Stimulated activated memory B cell treated with anti-CD40 and anti-IgM and Interleukin-4, amounts not matched to agents 10 μg/mL and 1 μg/mL and 100 μg/mL, for 72 hours (primary cell): ENCODE data around the gene NLGN4Y.

Source experiments
- ATAC-seq: fragments of 150-1000 bp; cut with Tn5 transposase; 2 replicates; pipeline ENCODE4 v1.10.0; 2021
- H3K27ac Mint-ChIP-seq: one replicate; pipeline ENCODE4 v1.8.0; 2022; ENCODE audit warnings: mild to moderate bottlenecking, mixed read lengths
- H3K27me3 Mint-ChIP-seq: one replicate; pipeline ENCODE4 v1.8.0; 2022; ENCODE audit warnings: mixed read lengths
- H3K36me3 Mint-ChIP-seq: one replicate; pipeline ENCODE4 v1.8.0; 2022; ENCODE audit warnings: mixed read lengths
- H3K4me1 Mint-ChIP-seq: one replicate; pipeline ENCODE4 v1.8.0; 2022; ENCODE audit warnings: mixed read lengths
- H3K4me3 Mint-ChIP-seq: one replicate; pipeline ENCODE4 v1.8.0; 2022; ENCODE audit warnings: mild to moderate bottlenecking, moderate library complexity, mixed read lengths
- H3K9me3 Mint-ChIP-seq: one replicate; pipeline ENCODE4 v1.8.0; 2022; ENCODE audit warnings: mixed read lengths

NLGN4Y gene

GRCh38 chrY:14778208-14778607, 253.9 kb downstream of the NLGN4Y start:
- Mint-ChIP-seq H3K27me3 (no peaks in the 10 kb centered on the region), H3K36me3 (no peaks in the 10 kb centered on the region), H3K4me1 (no peaks in the 10 kb centered on the region), H3K4me3 (no peak overlapping the region), H3K27ac (no peak overlapping the region), H3K9me3 (peaks cover 9% of the 10 kb centered on the region)
- ATAC-seq: no peak

DNA sequence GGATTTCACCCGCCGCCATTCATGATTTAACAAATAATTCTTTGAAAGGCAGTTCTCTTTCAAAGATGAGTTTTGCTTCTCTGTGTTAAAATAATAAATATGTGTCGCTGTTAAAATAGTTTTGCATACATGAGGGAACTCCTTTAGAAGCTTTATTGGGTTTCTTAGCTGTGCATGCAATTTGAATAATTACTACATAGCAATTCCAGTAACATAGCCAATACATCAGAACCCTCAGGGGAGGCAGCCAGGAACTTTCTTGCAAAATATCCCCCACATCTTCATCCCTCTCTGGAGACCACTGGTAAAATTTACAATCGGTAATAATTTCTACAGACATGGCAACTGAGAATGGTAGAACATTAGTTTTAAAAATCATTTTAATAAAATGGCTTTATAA, 268.8 kb downstream of the NLGN4Y start:
- H3K27me3 Mint-ChIP-seq: no peaks in the 10 kb centered on the region
- no peaks in the 10 kb centered on the region for H3K4me1 Mint-ChIP-seq
- H3K4me3 Mint-ChIP-seq: no peak overlapping the region
- H3K9me3 Mint-ChIP-seq: no peaks in the 10 kb centered on the region
- no peaks in the 10 kb centered on the region for H3K36me3 Mint-ChIP-seq
- ATAC-seq: no peak
- H3K27ac Mint-ChIP-seq: no peak overlapping the region

DNA sequence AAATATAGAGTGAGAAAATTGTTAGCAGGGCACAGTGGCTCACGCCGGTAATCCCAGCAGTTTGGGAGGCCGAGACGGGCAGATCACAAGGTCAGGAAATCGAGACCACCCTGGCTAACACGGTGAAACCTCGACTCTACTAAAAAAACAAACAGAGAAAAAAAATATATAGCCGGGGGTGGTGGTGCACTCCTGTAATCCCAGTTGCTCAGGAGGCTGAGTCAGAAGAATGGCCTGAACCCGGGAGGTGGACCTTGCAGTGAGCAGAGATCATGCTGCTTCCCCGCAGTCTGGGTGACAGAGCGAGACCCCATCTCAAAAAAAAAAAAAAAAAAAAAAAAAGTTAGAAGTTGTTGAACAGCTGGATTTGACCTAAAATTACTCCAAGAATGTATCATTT, 269.3 kb downstream of the NLGN4Y start:
- Mint-ChIP-seq H3K4me3 (no peak overlapping the region), H3K4me1 (no peaks in the 10 kb centered on the region), H3K9me3 (no peaks in the 10 kb centered on the region), H3K27ac (no peak overlapping the region), H3K27me3 (no peaks in the 10 kb centered on the region), H3K36me3 (no peaks in the 10 kb centered on the region)
- ATAC-seq: no peak

GRCh38 chrY:14798010-14798409, 273.7 kb downstream of the NLGN4Y start:
- no peak overlapping the region for H3K27ac Mint-ChIP-seq
- H3K4me3 Mint-ChIP-seq: no peak overlapping the region
- ATAC-seq: no peak

DNA sequence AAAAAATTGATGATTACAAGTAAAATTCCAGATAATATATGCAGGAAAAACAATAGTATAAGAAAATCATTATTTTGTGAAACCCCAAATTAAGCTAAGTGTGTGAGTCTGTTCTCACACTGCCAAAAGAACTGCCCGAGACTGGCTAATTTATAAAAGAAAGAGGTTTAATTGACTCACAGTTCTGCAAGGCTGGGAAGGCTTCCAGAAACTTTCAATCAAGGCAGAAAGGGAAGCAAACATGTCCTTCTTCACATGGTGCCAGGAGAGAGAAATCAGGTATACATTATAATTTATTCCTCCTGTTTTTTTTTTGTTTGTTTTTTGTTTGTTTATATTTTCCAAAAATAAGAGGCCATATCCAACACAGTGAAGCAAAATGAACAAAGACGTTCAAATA, 276.8 kb downstream of the NLGN4Y start:
- Mint-ChIP-seq H3K27me3 (no peaks in the 10 kb centered on the region), H3K27ac (no peak overlapping the region), H3K4me3 (no peak overlapping the region), H3K9me3 (no peaks in the 10 kb centered on the region), H3K4me1 (peaks cover 6% of the 10 kb centered on the region), H3K36me3 (no peaks in the 10 kb centered on the region)
- no peak for ATAC-seq

More at GRCh38 chrY:14798010-14798409, 273.7 kb downstream of the NLGN4Y start:
- no peaks in the 10 kb centered on the region for H3K9me3 Mint-ChIP-seq
- H3K4me1 Mint-ChIP-seq: peaks cover 6% of the 10 kb centered on the region
- H3K36me3 Mint-ChIP-seq: no peaks in the 10 kb centered on the region
- no peaks in the 10 kb centered on the region for H3K27me3 Mint-ChIP-seq

DNA sequence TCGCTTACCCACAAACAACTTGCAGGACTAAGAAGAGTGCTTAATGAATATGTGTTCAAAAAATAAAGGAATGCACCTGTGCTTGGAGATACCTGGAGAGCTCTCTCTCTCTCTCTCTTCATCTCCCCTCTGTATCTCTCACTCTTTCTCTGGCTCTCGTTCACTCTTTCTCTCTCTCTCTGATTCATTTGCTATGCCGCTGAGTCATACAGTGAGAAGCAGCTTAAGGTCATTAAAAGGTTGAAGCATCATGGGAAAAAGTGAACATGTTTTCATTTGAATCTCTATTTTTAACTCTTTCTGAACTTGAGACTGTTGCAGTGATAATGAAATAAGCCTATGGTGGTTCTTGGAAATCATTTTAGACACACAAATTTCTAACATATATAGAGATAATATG, 277.8 kb downstream of the NLGN4Y start:
- no peaks in the 10 kb centered on the region for H3K27me3 Mint-ChIP-seq
- no peak overlapping the region for H3K27ac Mint-ChIP-seq
- H3K4me1 Mint-ChIP-seq: peaks cover 6% of the 10 kb centered on the region
- H3K36me3 Mint-ChIP-seq: no peaks in the 10 kb centered on the region
- ATAC-seq: no peak
- no peak overlapping the region for H3K4me3 Mint-ChIP-seq
- no peaks in the 10 kb centered on the region for H3K9me3 Mint-ChIP-seq

- no peaks in the 10 kb centered on the region for H3K27me3 Mint-ChIP-seq
- no peaks in the 10 kb centered on the region for H3K36me3 Mint-ChIP-seq
- H3K9me3 Mint-ChIP-seq: no peaks in the 10 kb centered on the region
- no peak overlapping the region for H3K4me3 Mint-ChIP-seq
- ATAC-seq: no peak
- H3K27ac Mint-ChIP-seq: no peak overlapping the region
- H3K4me1 Mint-ChIP-seq: peaks cover 6% of the 10 kb centered on the region
Measured at GRCh38 chrY:14804041-14804440, 279.7 kb downstream of the NLGN4Y start.

DNA sequence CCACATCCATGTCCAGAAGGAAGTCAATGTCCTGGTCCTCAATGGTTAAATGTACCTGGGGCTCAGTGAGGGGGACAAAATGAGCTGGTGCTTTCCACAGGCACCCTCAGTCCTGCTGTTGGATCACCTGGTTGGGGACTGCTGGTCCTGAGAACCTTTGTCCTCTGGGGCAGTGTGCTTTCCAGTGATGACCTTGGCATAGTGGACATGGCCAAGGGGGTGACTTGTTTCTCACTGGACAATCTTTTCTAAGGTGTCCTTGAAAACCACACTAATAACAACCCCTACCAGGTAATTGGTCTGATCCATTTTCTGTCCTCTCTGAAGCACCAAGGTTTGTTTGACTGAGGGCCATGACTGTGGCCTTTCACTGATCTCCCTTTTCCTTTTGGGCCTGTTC, 294.1 kb downstream of the NLGN4Y start:
- H3K9me3 Mint-ChIP-seq: no peaks in the 10 kb centered on the region
- no peaks in the 10 kb centered on the region for H3K4me1 Mint-ChIP-seq
- H3K4me3 Mint-ChIP-seq: no peak overlapping the region
- H3K27ac Mint-ChIP-seq: no peak overlapping the region
- no peak for ATAC-seq
- no peaks in the 10 kb centered on the region for H3K27me3 Mint-ChIP-seq
- no peaks in the 10 kb centered on the region for H3K36me3 Mint-ChIP-seq

GRCh38 chrY:14822201-14822600, 297.9 kb downstream of the NLGN4Y start:
- Mint-ChIP-seq H3K9me3 (no peaks in the 10 kb centered on the region), H3K27me3 (no peaks in the 10 kb centered on the region), H3K27ac (no peak overlapping the region), H3K4me3 (no peak overlapping the region), H3K36me3 (no peaks in the 10 kb centered on the region), H3K4me1 (peaks cover 9% of the 10 kb centered on the region)
- ATAC-seq: no peak

DNA sequence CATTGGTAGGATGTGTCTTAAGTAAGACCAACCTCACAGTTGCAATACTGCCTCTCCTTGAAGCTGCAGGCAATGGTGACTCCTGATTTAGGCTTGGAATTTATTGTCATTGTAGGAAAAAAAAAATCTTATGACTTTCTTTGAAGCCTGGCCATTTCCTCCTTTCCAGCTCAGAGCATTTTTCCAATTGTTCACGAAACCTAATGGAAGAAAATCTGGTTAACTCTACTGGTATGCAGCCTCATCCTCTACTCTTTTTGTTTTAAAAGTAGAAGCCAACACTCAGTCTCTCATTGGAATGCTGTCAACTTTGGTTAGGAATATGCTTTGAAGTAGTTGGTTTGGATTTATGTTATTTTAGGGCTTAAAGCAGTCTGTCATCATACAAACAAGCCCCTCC, 298.6 kb downstream of the NLGN4Y start:
- no peaks in the 10 kb centered on the region for H3K9me3 Mint-ChIP-seq
- no peaks in the 10 kb centered on the region for H3K27me3 Mint-ChIP-seq
- H3K27ac Mint-ChIP-seq: no peak overlapping the region
- peaks cover 9% of the 10 kb centered on the region for H3K4me1 Mint-ChIP-seq
- H3K4me3 Mint-ChIP-seq: no peak overlapping the region
- no peaks in the 10 kb centered on the region for H3K36me3 Mint-ChIP-seq
- ATAC-seq: no peak

GRCh38 chrY:14824583-14824982, 300.3 kb downstream of the NLGN4Y start:
- Mint-ChIP-seq H3K27ac (no peak overlapping the region), H3K9me3 (no peaks in the 10 kb centered on the region), H3K36me3 (peaks cover 4% of the 10 kb centered on the region), H3K4me1 (peaks cover 9% of the 10 kb centered on the region), H3K4me3 (no peak overlapping the region), H3K27me3 (no peaks in the 10 kb centered on the region)
- ATAC-seq: no peak

DNA sequence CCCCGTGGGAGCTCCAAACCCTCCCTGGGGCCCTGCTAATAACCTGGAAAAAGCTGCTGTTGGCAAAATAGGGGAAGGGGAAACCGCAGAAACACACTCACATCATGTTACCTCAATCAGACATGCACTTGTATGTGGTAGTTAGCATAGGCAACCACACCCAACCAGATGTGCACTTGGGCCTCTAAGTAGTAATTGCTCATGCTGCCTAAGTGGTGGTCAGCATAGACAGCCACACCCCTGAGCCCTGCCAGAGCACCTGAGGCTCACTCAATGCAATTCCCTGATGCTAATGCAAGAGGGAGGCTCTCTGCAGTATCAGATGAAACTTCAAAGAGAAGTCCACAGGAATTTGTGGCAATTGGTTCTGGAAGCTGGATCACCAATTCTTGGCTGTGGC, 301.4 kb downstream of the NLGN4Y start:
- no peak overlapping the region for H3K4me3 Mint-ChIP-seq
- ATAC-seq: no peak
- peaks cover 9% of the 10 kb centered on the region for H3K4me1 Mint-ChIP-seq
- no peaks in the 10 kb centered on the region for H3K27me3 Mint-ChIP-seq
- peaks cover 10% of the 10 kb centered on the region for H3K36me3 Mint-ChIP-seq
- H3K27ac Mint-ChIP-seq: no peak overlapping the region
- no peaks in the 10 kb centered on the region for H3K9me3 Mint-ChIP-seq

DNA sequence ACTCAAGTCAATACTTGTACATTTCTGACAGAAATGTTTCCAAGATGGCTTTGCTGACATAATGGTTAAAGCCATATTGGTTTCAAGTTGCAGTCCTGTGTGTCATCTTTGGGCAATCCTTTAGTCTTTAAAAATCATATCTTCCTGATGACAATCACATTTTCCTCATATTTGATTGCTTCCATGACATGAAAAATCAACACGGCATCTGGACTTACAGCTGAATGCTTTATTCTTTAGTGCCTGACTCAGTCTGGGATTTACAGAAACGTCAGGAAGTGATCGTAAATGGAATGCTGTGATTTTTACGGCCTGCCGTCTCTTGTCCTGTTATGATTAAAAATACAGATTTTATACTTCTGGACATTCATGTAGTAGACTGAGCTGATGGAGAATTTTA, 304.2 kb downstream of the NLGN4Y start:
- H3K36me3 Mint-ChIP-seq: peaks cover 19% of the 10 kb centered on the region
- H3K4me1 Mint-ChIP-seq: peaks cover 9% of the 10 kb centered on the region
- H3K4me3 Mint-ChIP-seq: no peak overlapping the region
- no peak for ATAC-seq
- no peaks in the 10 kb centered on the region for H3K27me3 Mint-ChIP-seq
- no peak overlapping the region for H3K27ac Mint-ChIP-seq
- H3K9me3 Mint-ChIP-seq: no peaks in the 10 kb centered on the region

DNA sequence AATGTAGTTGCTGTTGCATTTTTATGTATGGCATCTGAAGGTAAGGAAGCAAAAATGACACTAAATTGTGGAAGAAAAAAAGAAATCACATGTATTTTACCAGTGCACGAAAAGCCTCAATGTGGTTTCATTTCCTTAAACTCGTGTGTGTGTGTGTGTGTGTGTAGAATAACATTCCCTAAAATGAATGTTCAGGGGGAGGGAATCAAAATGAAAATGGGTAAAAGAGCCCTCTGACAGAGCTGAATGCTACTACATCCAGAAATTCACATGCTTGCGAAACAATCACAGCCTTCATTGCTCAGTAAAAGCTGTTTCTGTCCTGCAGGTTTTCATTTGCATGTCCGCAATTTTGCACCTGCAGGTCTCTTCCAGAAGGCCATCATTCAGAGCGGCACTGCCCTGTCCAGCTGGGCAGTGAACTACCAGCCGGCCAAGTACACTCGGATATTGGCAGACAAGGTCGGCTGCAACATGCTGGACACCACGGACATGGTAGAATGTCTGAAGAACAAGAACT, 305.1 kb downstream of the NLGN4Y start:
- Mint-ChIP-seq H3K36me3 (peaks cover 19% of the 10 kb centered on the region), H3K27ac (no peak overlapping the region), H3K9me3 (no peaks in the 10 kb centered on the region), H3K27me3 (no peaks in the 10 kb centered on the region), H3K4me1 (peaks cover 14% of the 10 kb centered on the region), H3K4me3 (no peak overlapping the region)
- no peak for ATAC-seq

DNA sequence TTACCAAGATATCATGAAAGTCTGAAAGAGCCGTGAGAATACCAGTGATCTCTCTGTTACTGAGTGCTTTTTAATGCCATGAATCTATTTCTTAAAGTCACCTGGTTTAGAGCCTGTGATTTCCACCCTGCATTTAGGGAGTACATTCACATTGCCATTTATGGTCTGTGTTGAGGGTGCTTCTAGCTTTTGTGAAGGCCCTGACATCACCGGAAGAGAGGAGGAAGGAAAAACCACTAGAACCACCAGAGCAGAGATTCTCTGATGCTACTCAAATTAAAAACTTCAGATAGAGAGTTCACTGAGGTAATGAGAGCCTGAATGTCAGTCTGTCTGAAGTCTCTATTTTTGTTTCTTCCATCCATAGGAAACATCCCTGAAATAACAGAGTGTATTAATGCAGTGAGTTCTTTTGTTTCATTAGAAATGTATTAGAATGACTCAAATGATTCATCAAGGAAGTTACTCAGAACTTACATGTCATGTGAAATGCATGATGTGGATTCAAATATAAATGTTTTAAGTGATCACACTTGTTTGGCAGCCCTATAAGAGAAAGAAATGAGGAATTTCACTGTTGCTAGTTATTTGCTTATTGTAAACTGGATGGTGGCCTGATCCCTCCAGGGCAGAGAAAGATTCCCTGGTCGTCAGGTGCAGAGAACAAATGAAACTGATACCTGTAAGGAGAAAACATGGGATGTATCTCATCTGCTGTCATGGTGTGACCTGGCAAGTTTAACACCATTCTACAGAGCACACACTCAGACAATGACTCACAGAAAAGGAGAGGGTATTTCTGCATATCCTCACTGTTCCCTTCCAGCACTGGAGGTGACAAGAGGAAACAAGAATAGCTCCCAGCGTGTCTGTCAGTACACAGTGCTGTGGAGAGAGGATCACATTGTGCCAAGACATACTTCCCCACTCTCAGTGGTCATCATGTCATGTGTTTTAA, 310.1 kb downstream of the NLGN4Y start:
- peak overlapping the region; percentile 62 for H3K27ac Mint-ChIP-seq
- no peaks in the 10 kb centered on the region for H3K9me3 Mint-ChIP-seq
- peak; percentile 65 for ATAC-seq
- H3K27me3 Mint-ChIP-seq: no peaks in the 10 kb centered on the region
- H3K4me3 Mint-ChIP-seq: no peak overlapping the region
- H3K36me3 Mint-ChIP-seq: peaks cover 16% of the 10 kb centered on the region
- peaks cover 17% of the 10 kb centered on the region for H3K4me1 Mint-ChIP-seq

DNA sequence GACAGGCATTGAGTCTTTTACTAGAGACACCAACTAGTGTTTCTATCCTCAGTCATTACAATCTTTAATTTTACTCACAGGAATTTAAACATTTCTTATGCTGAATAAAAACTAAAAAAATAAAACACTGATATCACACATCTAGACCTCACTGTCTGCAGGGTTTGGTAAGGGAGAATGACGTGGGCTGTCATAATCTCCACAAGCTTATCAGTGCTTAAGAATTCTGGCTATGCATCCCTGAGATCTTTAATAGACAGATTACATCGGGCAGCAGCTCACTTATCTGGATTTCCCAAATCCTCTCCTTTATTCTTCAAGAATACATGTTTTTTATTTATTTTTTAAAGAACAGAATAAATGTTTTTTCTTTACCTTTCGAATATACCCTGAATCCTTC, 313.1 kb downstream of the NLGN4Y start:
- H3K27ac Mint-ChIP-seq: no peak overlapping the region
- H3K36me3 Mint-ChIP-seq: peaks cover 8% of the 10 kb centered on the region
- peaks cover 17% of the 10 kb centered on the region for H3K4me1 Mint-ChIP-seq

More for the DNA sequence above, 313.1 kb downstream of the NLGN4Y start:
- H3K27me3 Mint-ChIP-seq: no peaks in the 10 kb centered on the region
- no peak for ATAC-seq
- H3K9me3 Mint-ChIP-seq: no peaks in the 10 kb centered on the region
- H3K4me3 Mint-ChIP-seq: no peak overlapping the region
